ENCODE results near the gene PALD1. TPM values are rescaled to one million over a fixed set of nuclear protein-coding genes. Genes with fewer than 3 reads are reported as not detected.

The PALD1 gene
- total and polyA plus RNA-seq, 7 donors, result 1.8 to 33.8 (median 13.9) TPM

DNA sequence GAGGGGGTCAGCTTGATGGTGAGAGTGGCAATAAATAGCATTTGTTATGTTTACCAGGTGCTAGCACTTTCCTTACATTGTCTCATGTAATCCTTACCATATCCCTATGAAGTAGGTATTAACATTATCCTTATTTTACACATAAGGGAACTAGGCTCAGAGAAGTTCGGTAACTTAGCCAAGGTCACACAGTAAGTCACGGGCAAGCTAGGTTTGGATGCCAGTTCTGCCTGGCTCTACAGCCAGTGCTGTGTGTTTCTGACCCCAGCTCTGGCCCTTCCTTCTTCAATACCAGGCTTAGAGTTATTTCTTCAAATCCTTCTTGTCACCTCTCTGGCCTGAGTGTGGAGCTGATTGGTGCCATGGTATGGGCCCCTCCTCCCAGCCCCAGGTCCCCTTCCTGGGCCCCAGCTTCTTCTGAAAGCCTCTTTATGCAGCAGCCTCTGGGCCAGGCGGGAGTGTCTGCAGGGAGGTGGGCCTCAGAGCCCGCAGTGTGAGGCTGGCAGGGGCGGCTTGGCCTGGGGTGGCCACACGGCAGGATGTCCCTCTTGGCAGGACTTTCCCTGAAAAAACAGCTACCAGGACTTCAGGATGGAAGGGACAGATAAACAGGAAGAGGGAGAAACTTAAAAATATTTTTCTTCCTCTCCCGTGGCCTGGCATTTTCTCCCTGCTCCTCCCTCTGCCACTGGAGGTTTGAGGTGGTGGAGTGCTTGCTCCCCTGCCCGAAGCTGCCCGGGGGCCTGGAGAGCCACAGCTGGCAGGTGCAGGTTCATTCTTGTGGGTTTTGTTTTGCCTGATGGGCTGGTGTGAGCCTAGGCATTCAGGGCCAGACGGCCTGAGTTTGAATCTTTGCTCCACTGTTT lies 20.6 kb downstream of the PALD1 start:
- WGBS, 2 donors, result 56 to 69% methylated on average over 10 of the region's 10 CpGs
- Histone ChIP-seq H3K27ac (peak overlapping the region in 3 of 4 donors; percentile 19 to 48 (median 24)), H3K36me3 (no peaks in the 10 kb centered on the region), H3K4me3 (no peak overlapping the region), H3K4me1 (peaks cover 0 to 39% (median 18%) of the 10 kb centered on the region in 4 donors), H3K27me3 (no peaks in the 10 kb centered on the region), H3K9me3 (no peaks in the 10 kb centered on the region)
- DNase-seq, result no peak
- intact Hi-C loops (cut with DNase I), result no loop called here
- no peak for TF ChIP-seq POLR2AphosphoS5 (IDR thresholded peaks at IDR 0.05)
- TF ChIP-seq, protein P1, sequence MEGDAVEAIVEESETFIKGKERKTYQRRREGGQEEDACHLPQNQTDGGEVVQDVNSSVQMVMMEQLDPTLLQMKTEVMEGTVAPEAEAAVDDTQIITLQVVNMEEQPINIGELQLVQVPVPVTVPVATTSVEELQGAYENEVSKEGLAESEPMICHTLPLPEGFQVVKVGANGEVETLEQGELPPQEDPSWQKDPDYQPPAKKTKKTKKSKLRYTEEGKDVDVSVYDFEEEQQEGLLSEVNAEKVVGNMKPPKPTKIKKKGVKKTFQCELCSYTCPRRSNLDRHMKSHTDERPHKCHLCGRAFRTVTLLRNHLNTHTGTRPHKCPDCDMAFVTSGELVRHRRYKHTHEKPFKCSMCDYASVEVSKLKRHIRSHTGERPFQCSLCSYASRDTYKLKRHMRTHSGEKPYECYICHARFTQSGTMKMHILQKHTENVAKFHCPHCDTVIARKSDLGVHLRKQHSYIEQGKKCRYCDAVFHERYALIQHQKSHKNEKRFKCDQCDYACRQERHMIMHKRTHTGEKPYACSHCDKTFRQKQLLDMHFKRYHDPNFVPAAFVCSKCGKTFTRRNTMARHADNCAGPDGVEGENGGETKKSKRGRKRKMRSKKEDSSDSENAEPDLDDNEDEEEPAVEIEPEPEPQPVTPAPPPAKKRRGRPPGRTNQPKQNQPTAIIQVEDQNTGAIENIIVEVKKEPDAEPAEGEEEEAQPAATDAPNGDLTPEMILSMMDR (IDR thresholded peaks at IDR 0.05), result no peak
- no peak for TF ChIP-seq EP300 (IDR thresholded peaks at IDR 0.05)
- TF ChIP-seq POLR2A (IDR thresholded peaks at IDR 0.05), result no peak

DNA sequence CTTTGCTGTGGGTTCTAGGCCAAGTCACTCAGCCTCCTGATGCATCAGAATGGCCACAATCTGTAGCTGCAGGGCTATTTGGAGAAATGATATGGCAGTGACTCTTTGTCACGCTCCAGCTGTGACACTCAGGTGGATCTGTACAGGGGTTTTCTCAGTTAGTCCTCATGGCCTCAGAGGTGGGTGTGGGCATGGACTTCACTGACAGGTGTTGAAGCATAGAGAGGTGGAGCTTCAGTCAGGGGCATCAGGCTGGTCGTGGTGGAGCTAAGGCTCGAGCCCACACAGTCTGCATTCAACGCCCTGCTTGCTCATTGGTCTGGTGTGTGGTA lies 21.2 kb downstream of the PALD1 start:
- no peaks in the 10 kb centered on the region for H3K27me3 ChIP-seq
- 72 to 76% methylated on average over 4 of the region's 4 CpGs for WGBS, 2 donors
- H3K9me3 ChIP-seq, result no peaks in the 10 kb centered on the region
- no peak overlapping the region for H3K4me3 ChIP-seq
- no peaks in the 10 kb centered on the region for H3K36me3 ChIP-seq
- intact Hi-C loops (cut with DNase I), result no loop called here
- no peak for DNase-seq
- H3K27ac ChIP-seq, result peak overlapping the region in 3 of 4 donors; percentile 19 to 48 (median 24)
- peaks cover 0 to 33% (median 17%) of the 10 kb centered on the region in 4 donors for H3K4me1 ChIP-seq
- TF ChIP-seq EP300 (IDR thresholded peaks at IDR 0.05) (no peak), POLR2AphosphoS5 (IDR thresholded peaks at IDR 0.05) (no peak)
- TF ChIP-seq, protein P1 (IDR thresholded peaks at IDR 0.05), result no peak

DNA sequence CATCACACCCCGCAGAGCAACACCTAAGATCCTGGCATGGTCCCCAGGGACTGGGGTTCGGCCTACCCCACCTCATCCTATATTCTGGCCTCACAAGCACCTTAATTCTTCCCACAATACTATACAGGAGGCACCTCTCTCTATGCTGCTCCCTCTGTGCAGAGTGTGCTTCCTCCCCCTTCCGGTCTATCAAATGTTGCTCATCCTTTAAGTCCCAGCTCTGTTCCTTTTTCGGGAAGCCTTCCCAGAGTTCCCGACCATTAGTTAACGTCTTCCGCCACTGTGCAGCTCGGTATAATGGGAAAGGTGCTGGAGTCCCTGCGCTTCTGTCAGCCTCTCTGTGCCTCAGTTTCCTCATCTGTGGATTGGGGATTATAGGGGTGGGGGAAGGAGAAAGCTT lies 21.8 kb downstream of the PALD1 start:
- WGBS, 2 donors, result 81 to 87% methylated on average over 9 of the region's 9 CpGs
- TF ChIP-seq, protein P1 (IDR thresholded peaks at IDR 0.05), result no peak
- TF ChIP-seq POLR2AphosphoS5 (IDR thresholded peaks at IDR 0.05), result no peak
- TF ChIP-seq POLR2A (IDR thresholded peaks at IDR 0.05), result no peak
- TF ChIP-seq EP300 (IDR thresholded peaks at IDR 0.05), result no peak
- H3K27ac ChIP-seq, result peak overlapping the region in 3 of 4 donors; percentile 9 to 48 (median 24)
- H3K4me3 ChIP-seq, result no peak overlapping the region
- no peak for DNase-seq
- intact Hi-C loops (cut with DNase I), result no loop called here
- H3K27me3 ChIP-seq, result no peaks in the 10 kb centered on the region
- no peaks in the 10 kb centered on the region for H3K9me3 ChIP-seq
- H3K4me1 ChIP-seq, result peaks cover 0 to 27% (median 17%) of the 10 kb centered on the region in 4 donors
- H3K36me3 ChIP-seq, result no peaks in the 10 kb centered on the region

DNA sequence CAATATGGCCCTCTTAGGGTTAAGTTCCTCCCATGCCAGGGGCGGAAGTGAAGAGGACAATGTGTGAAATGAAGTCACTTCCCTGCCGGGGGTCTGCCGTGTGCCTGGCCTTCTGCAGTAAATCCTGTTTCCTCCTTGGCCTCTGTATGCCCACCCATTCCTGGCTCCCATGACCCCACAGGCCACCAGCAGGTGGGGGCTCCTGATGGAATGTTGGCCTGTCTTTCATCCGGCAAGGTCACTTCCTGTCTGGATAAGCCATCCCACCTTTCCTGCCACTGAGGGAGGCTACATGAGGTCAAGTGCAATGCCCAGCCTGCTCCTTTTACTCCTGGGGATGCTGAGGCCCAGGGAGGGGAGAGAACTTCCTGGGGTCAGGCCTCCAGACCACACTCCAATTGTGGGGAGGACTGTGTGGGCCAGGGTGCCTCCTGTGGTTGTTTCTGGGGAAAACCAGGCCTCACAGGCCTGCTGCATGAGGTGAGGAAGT lies 22.3 kb downstream of the PALD1 start:
- intact Hi-C loops (cut with DNase I), result no loop called here
- Histone ChIP-seq H3K4me1 (peaks cover 0 to 27% (median 17%) of the 10 kb centered on the region in 4 donors), H3K4me3 (no peak overlapping the region), H3K36me3 (no peaks in the 10 kb centered on the region), H3K9me3 (no peaks in the 10 kb centered on the region), H3K27me3 (no peaks in the 10 kb centered on the region), H3K27ac (peak overlapping the region in 2 of 4 donors; percentile 24 to 48)
- TF ChIP-seq EP300 (IDR thresholded peaks at IDR 0.05), result peak in 1 of 4 donors; percentile 28
- peak in 3 of 4 donors; percentile 24 to 46 (median 41) for TF ChIP-seq POLR2AphosphoS5 (IDR thresholded peaks at IDR 0.05)
- TF ChIP-seq, protein P1 (IDR thresholded peaks at IDR 0.05), result no peak
- no peak for TF ChIP-seq POLR2A (IDR thresholded peaks at IDR 0.05)
- peak; percentile 70 for DNase-seq
- WGBS, 2 donors, result 75 to 90% methylated on average over 4 of the region's 4 CpGs

All from sigmoid colon (tissue), 7 donors.